HG03280 (cell line): ENCODE data around the gene ISX.
"Not testable (repeated sequence)": the region's sequence is repeated elsewhere in the genome, so short reads cannot be mapped to it uniquely, and the experiment has no call there.

ENCODE experiments used
- ATAC-seq: cut with Tn5 transposase; IDR thresholded peaks from one replicate; pipeline ENCODE4 v1.9.1; 2021; ENCODE audit warnings: mild to moderate bottlenecking, moderate library complexity; ENCODE audit not compliant: unreplicated experiment

The ISX gene

GRCh38 chr22:35065796-35066218, at the start of gene ISX:
Gene ISX, plus strand, starts transcription at chr22:35066158. Its CDS starts 930 bp downstream, at chr22:35067088.
- ATAC-seq, result no peak

GRCh38 chr22:35016909-35017308, 49.0 kb upstream of the ISX start:
- ATAC-seq, result no peak

- ATAC-seq, result no peak
Observed at GRCh38 chr22:35018995-35019394, 47.0 kb upstream of the ISX start.

- ATAC-seq, result no peak
Observed at GRCh38 chr22:35020517-35020916, 45.4 kb upstream of the ISX start.

- no peak for ATAC-seq
Observed at GRCh38 chr22:35021161-35021560, 44.8 kb upstream of the ISX start.

GRCh38 chr22:35022291-35022690, 43.7 kb upstream of the ISX start:
- ATAC-seq, result no peak

- no peak for ATAC-seq
Observed at GRCh38 chr22:35023692-35024363, 42.1 kb upstream of the ISX start.

- ATAC-seq, result no peak
Observed at GRCh38 chr22:35024364-35024692, 41.6 kb upstream of the ISX start.

GRCh38 chr22:35030112-35030511, 35.8 kb upstream of the ISX start:
- not testable (repeated sequence) for ATAC-seq

- no peak for ATAC-seq
Observed at GRCh38 chr22:35032571-35032970, 33.4 kb upstream of the ISX start.

GRCh38 chr22:35033635-35034296, 32.2 kb upstream of the ISX start:
- no peak for ATAC-seq

- ATAC-seq, result no peak
Observed at GRCh38 chr22:35034963-35035362, 31.0 kb upstream of the ISX start.

- ATAC-seq, result no peak
Observed at GRCh38 chr22:35037089-35037488, 28.9 kb upstream of the ISX start.

- no peak for ATAC-seq
Observed at GRCh38 chr22:35039625-35040024, 26.3 kb upstream of the ISX start.

- ATAC-seq, result peak; percentile 61
Observed at GRCh38 chr22:35043252-35043933, 22.6 kb upstream of the ISX start.

GRCh38 chr22:35043934-35044319, 22.0 kb upstream of the ISX start:
- ATAC-seq, result no peak

GRCh38 chr22:35044607-35045390, 21.2 kb upstream of the ISX start:
- no peak for ATAC-seq

- ATAC-seq, result no peak
Observed at GRCh38 chr22:35045451-35045850, 20.5 kb upstream of the ISX start.

- ATAC-seq, result no peak
Observed at GRCh38 chr22:35046744-35047462, 19.1 kb upstream of the ISX start.

GRCh38 chr22:35050038-35050437, 15.9 kb upstream of the ISX start:
- ATAC-seq, result not testable (repeated sequence)
